DND-41 (cell line): ENCODE results near the gene NCAPH2.

ENCODE experiments used
- ATAC-seq: fragments of 200-7000 bp; cut with Tn5 transposase; 3 replicates; pipeline ENCODE4 v1.9.1; 2021; ENCODE audit warnings: low read depth; ENCODE audit not compliant: insufficient read depth
- DNase-seq: peaks from one replicate; pipeline ENCODE4 v3.0.0-alpha.2; 2020
- H2AFZ ChIP-seq: 2 replicates; pipeline ENCODE4 v1.6.0; 2012; ENCODE audit warnings: low read depth, low read length
- H3K27ac ChIP-seq: 2 replicates; pipeline ENCODE4 v1.5.1; 2012; ENCODE audit warnings: low read length, inconsistent platforms
- H3K27me3 ChIP-seq: fragments of 200-600 bp; sonication (generic); 2 replicates; pipeline ENCODE4 v1.6.0; 2012; ENCODE audit warnings: low read length, mild to moderate bottlenecking, inconsistent platforms; ENCODE audit not compliant: insufficient read depth, poor library complexity
- H3K36me3 ChIP-seq: 2 replicates; pipeline ENCODE4 v1.5.1; 2012; ENCODE audit warnings: low read length, inconsistent platforms; ENCODE audit not compliant: insufficient read depth
- H3K4me1 ChIP-seq: 2 replicates; pipeline ENCODE4 v1.5.1; 2012; ENCODE audit warnings: mild to moderate bottlenecking, low read length; ENCODE audit not compliant: insufficient read depth
- H3K4me2 ChIP-seq: 2 replicates; pipeline ENCODE4 v1.6.0; 2012; ENCODE audit warnings: mild to moderate bottlenecking, moderate library complexity, low read length, inconsistent platforms; ENCODE audit not compliant: insufficient read depth
- H3K4me3 ChIP-seq, 2 experiments: fragments of 200-600 bp in 1 of 2; shearing (Covaris generic) in 1 of 2; 2 replicates each; pipeline ENCODE4 v1.5.1; 2012 to 2016; ENCODE audit warnings: inconsistent platforms in 2 of 2, low read length in 2 of 2, mild to moderate bottlenecking in 2 of 2, low read depth in 1 of 2, moderate library complexity in 1 of 2
- H3K79me2 ChIP-seq: 2 replicates; pipeline ENCODE4 v1.6.0; 2012; ENCODE audit warnings: low read length, inconsistent platforms; ENCODE audit not compliant: insufficient read depth
- H3K9ac ChIP-seq: 2 replicates; pipeline ENCODE4 v1.6.0; 2012; ENCODE audit warnings: low read depth, mild to moderate bottlenecking, inconsistent platforms, low read length, moderate library complexity
- H3K9me3 ChIP-seq: 2 replicates; pipeline ENCODE4 v1.5.1; 2012; ENCODE audit warnings: low read length, moderate library complexity, mild to moderate bottlenecking, inconsistent platforms; ENCODE audit not compliant: insufficient read depth, severe bottlenecking
- H4K20me1 ChIP-seq: 2 replicates; pipeline ENCODE4 v1.6.0; 2012; ENCODE audit warnings: low read length; ENCODE audit not compliant: insufficient read depth
- EZH2 ChIP-seq: IDR thresholded peaks from 3 replicates; pipeline ENCODE4 v1.6.1; 2012; ENCODE audit warnings: borderline replicate concordance, low read depth, mild to moderate bottlenecking, moderate library complexity, low read length, inconsistent platforms; ENCODE audit not compliant: severe bottlenecking
- TF ChIP-seq, protein P1 (sequence below): IDR thresholded peaks from 2 replicates; pipeline ENCODE4 v1.5.1; 2012; ENCODE audit warnings: borderline replicate concordance, low read length, moderate library complexity, mild to moderate bottlenecking; ENCODE audit not compliant: poor library complexity, severe bottlenecking; ENCODE audit errors: extremely low read depth

NCAPH2 gene

DNA sequence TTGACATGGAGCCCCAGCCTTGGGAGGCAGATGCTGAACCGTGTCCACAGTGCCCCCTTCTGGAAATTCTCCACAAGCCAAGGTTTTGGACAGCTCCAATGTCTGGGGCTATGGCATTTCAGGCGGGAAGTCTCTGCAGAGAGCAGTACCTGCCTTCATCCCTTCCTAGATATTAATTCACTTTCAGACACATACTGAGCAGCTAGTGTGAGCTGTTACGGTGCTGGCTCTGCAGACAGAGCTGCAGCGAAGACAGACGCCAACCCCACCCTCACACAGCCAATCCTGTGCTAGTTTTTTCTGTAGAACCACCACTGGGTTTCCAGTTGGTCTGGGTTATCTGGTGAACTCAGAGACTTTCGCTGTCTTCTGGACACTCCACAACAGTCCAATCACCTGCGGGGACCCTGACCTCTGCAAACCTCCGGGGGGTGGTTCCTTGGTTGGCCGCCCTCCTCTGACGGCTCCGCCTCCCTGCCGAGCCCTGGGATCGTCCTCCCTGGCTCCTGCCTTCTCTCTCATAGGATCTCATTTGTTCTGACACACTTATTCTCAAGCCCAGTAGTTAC lies 9.6 kb upstream of the NCAPH2 start:
- ATAC-seq, result peak; percentile 87
- DNase-seq, result peak; percentile 73
- H4K20me1 ChIP-seq, result no peaks in the 10 kb centered on the region; the same call in 1 of the 2 replicates
- no peaks in the 10 kb centered on the region for H3K27me3 ChIP-seq
- H3K4me2 ChIP-seq, result no peak overlapping the region
- H3K4me1 ChIP-seq, result no peaks in the 10 kb centered on the region
- no peaks in the 10 kb centered on the region for H3K9me3 ChIP-seq
- H3K4me3 ChIP-seq, result no peak overlapping the region
- H2AFZ ChIP-seq, result no peak overlapping the region
- H3K79me2 ChIP-seq, result no peaks in the 10 kb centered on the region
- no peak overlapping the region for H3K27ac ChIP-seq
- no peak overlapping the region for H3K9ac ChIP-seq
- TF ChIP-seq EZH2, result no peak
- TF ChIP-seq, protein P1, sequence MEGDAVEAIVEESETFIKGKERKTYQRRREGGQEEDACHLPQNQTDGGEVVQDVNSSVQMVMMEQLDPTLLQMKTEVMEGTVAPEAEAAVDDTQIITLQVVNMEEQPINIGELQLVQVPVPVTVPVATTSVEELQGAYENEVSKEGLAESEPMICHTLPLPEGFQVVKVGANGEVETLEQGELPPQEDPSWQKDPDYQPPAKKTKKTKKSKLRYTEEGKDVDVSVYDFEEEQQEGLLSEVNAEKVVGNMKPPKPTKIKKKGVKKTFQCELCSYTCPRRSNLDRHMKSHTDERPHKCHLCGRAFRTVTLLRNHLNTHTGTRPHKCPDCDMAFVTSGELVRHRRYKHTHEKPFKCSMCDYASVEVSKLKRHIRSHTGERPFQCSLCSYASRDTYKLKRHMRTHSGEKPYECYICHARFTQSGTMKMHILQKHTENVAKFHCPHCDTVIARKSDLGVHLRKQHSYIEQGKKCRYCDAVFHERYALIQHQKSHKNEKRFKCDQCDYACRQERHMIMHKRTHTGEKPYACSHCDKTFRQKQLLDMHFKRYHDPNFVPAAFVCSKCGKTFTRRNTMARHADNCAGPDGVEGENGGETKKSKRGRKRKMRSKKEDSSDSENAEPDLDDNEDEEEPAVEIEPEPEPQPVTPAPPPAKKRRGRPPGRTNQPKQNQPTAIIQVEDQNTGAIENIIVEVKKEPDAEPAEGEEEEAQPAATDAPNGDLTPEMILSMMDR, result peak; percentile 85
- H3K36me3 ChIP-seq, result peaks cover 15% of the 10 kb centered on the region

DNA sequence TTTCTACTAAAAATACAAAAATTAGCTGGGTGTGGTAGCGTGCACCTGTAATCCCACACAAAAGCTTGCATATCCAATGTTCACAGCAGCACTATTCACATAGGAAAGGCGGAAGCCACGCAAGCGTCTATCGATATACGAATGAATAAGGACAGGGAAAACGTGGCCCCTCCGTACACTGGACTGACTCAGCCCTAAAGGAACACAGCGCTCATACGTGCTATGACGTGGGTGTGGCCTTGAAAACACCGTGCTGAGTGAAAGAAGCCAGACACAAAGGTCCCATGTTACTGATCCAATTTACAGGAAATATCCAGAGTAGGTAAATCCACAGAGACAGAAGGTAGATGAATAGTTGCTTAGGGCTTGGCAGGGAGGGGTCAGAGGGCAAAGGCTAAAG lies 7.6 kb upstream of the NCAPH2 start:
- Histone ChIP-seq H3K36me3 (peaks cover 30% of the 10 kb centered on the region), H3K27ac (no peak overlapping the region), H2AFZ (no peak overlapping the region), H3K4me3 (no peak overlapping the region), H3K27me3 (no peaks in the 10 kb centered on the region), H3K4me1 (peaks cover 11% of the 10 kb centered on the region), H4K20me1 (peaks cover 7% of the 10 kb centered on the region; the same call in 1 of the 2 replicates), H3K4me2 (no peak overlapping the region), H3K9me3 (no peaks in the 10 kb centered on the region), H3K9ac (no peak overlapping the region), H3K79me2 (peaks cover 10% of the 10 kb centered on the region)
- ATAC-seq (no peak), DNase-seq (no peak)
- TF ChIP-seq, protein P1, result no peak
- TF ChIP-seq EZH2, result no peak

DNA sequence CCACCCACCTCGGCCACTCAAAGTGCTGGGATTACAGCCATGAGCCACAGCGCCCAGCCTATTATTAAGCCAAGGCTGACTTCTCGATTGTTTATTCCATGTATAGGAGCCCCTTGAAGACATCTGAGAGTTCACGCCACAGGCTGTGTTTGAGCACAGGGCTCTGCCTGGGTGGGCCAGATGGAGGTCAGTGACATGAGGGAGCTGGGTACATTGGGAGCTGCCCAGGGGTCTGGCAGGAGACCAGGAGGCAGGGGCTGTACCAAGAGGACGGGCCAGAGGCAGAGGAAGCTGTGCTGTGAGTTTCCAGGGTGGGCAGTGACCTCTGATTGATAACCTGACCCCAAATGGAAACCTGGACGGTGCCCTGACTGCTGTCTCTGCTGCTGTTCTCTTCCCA lies 5.9 kb upstream of the NCAPH2 start:
- no peak overlapping the region for H3K9ac ChIP-seq
- H3K36me3 ChIP-seq, result peaks cover 39% of the 10 kb centered on the region
- H3K27me3 ChIP-seq, result no peaks in the 10 kb centered on the region
- peaks cover 27% of the 10 kb centered on the region for H3K4me1 ChIP-seq
- H2AFZ ChIP-seq, result no peak overlapping the region
- ATAC-seq (no peak), DNase-seq (no peak)
- H3K9me3 ChIP-seq, result no peaks in the 10 kb centered on the region
- H3K27ac ChIP-seq, result no peak overlapping the region
- H4K20me1 ChIP-seq, result peaks cover 13% of the 10 kb centered on the region
- TF ChIP-seq EZH2, result no peak
- TF ChIP-seq, protein P1, result no peak
- no peak overlapping the region for H3K4me2 ChIP-seq
- H3K4me3 ChIP-seq, result no peak overlapping the region
- peaks cover 27% of the 10 kb centered on the region for H3K79me2 ChIP-seq
